ENCODE data around the gene NEK1. TPM values are rescaled to one million over a fixed set of nuclear protein-coding genes. Genes with fewer than 3 reads are reported as not detected.

Gene NEK1
- total and polyA plus RNA-seq, 2 experiments from 2014 or later = 9.3 to 19.5 TPM

GRCh38 chr4:169634975-169635374, 22.6 kb upstream of the NEK1 start:
- Histone ChIP-seq H3K9me2 (ENCODE audit: insufficient read depth) (no peaks in the 10 kb centered on the region; the same call in 1 of the 2 replicates), H3K36me3 (ENCODE audit: insufficient read depth) (no peaks in the 10 kb centered on the region; the same call in 1 of the 2 replicates), H2AFZ (no peak overlapping the region), H3F3A (replicated peaks; ENCODE audit: low read depth) (no peaks in the 10 kb centered on the region), H3K27ac (ENCODE audit: low read depth) (no peak overlapping the region), H4K20me1 (replicated peaks; ENCODE audit: insufficient read depth) (no peaks in the 10 kb centered on the region), H3K4me2 (no peak overlapping the region), H3K27me3 (ENCODE audit: insufficient read depth) (no peaks in the 10 kb centered on the region), H3K4me3 (no peak overlapping the region), H3K79me2 (replicated peaks; ENCODE audit: insufficient read depth) (peaks cover 49% of the 10 kb centered on the region), H3K4me1 (ENCODE audit: insufficient read depth) (no peaks in the 10 kb centered on the region)
- Mint-ChIP-seq H3K9me3 (no peaks in the 10 kb centered on the region), H3K27ac (no peak overlapping the region), H3K36me3 (ENCODE audit: low read depth) (peaks cover 4% of the 10 kb centered on the region; the same call in 2 of the 3 replicates), H3K4me3 (no peak overlapping the region), H3K4me1 (no peaks in the 10 kb centered on the region; the same call in 2 of the 3 replicates), H3K27me3 (ENCODE audit: insufficient read depth, low read depth, poor library complexity) (no peaks in the 10 kb centered on the region)
- ATAC-seq = no peak
- TF ChIP-seq STAT1 (IDR thresholded peaks at IDR 0.05; ENCODE audit: unreplicated experiment) (no peak), ZNF114 (CRISPR knock-in tag; IDR thresholded peaks at IDR 0.05) (no peak), EZH2phosphoT487 (IDR thresholded peaks at IDR 0.05; ENCODE audit: unreplicated experiment) (no peak), CREB1 (CRISPR knock-in tag; IDR thresholded peaks at IDR 0.05; ENCODE audit: low read depth) (no peak), ETS1 (IDR thresholded peaks at IDR 0.05) (no peak), JUNB (IDR thresholded peaks at IDR 0.05; ENCODE audit: unreplicated experiment) (no peak), REST (IDR thresholded peaks at IDR 0.05; ENCODE audit: unreplicated experiment) (no peak), NANOG (IDR thresholded peaks at IDR 0.05; ENCODE audit: borderline replicate concordance) (no peak), EZH2 (IDR thresholded peaks at IDR 0.05; ENCODE audit: low read depth, unreplicated experiment) (no peak), POLR2AphosphoS5 (IDR thresholded peaks at IDR 0.05; ENCODE audit: low read depth) (no peak), ZNF331 (CRISPR knock-in tag; IDR thresholded peaks at IDR 0.05; ENCODE audit: low read depth) (no peak), CTCF (conservative IDR thresholded peaks at IDR 0.05; ENCODE audit: low read depth in 2 of 2) (no peak), ZNF462 (CRISPR knock-in tag; IDR thresholded peaks at IDR 0.05) (no peak)
- DNase-seq (ENCODE audit: low spot score) = no peak
